ENCODE measurements around the gene CRIM1.

The CRIM1 gene

DNA sequence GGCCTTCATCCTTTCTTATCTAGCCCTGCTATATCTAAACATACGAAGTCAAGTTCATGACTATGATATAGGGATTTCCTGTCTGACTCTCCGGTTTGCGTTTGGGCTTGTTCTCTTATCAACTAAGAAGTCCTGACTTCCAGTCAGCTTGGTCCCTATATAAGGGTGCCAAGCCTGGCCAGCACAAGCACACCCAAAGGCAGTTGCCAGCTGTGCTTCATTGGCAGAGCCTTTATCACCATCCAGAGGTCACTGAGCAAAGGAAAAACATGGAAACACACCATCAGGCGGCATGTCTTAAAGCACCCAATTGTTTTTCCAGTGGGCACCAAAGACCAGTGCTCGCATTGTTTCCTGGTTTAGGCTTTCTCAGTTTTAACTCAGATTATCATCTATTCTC is 169.7 kb downstream of the CRIM1 start:
- no peak for DNase-seq (ENCODE audit: low read depth)

DNA sequence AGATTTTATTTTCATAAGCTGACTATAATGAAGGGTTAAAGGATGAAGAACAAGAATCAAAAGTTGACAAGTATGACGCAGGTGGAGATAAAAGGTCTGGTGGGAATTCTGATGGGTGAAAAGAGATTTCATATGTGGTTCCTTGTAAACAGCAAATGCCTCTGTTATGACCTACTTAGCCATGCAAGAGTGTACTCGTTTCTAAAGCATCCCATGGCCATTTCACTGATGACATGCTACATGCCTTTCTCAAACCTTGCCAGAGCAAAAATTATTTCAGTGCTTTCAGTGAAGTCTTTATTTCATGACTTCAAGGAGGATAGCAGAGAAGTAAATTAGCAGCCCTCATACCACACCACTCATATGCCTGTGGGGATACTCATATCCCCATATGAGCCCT is 170.6 kb downstream of the CRIM1 start:
- DNase-seq (ENCODE audit: low read depth) = no peak

DNA sequence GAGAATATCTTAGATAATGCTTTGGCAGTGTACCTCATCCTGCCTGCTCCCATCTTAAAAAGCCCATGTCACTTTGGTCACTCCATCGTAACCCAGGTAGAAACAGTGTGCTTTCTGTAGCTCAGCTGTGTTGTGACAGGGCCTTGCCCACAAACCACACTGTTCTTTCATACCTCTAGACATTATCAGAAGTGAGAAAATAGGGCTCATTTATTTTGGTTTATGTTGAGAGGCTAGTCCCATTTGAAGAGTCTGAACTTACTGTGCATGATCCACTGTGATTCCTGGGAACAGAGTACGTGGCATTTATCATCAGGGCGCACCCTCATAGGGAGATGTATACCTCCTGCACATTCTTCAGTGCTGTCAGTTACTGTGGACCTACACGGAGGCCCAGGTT is 172.7 kb downstream of the CRIM1 start:
- DNase-seq (ENCODE audit: low read depth) = no peak

DNA sequence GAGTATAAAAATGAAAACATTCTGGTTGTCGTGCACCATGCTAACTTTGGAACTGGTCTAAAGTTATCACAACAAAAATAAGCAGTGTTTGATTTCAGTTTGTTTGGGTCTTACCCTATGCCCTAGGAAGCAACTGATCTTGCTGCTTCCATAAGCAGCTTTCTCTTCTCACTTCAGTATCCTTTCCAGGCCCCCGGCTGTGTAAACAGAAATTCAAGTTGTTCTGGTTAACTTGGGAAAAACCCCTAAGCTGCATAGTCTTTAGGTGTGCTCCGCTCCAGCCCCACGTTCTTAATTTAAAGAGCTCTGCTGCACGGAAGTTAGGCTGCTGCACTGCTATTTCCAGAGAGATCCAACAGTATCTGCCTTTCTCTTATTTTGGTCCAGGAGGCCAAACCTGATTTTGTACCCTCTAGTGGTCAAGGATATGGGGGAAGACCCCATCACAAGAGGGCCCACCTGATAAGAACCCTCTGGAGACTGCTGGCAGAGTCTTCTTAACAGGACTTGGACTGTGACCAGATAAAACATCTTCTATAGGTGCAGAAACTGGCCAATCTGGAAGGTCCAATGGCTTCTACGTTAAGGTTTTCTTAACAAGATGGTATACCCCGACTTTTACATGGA is 173.3 kb downstream of the CRIM1 start:
- DNase-seq (ENCODE audit: low read depth) = no peak

DNA sequence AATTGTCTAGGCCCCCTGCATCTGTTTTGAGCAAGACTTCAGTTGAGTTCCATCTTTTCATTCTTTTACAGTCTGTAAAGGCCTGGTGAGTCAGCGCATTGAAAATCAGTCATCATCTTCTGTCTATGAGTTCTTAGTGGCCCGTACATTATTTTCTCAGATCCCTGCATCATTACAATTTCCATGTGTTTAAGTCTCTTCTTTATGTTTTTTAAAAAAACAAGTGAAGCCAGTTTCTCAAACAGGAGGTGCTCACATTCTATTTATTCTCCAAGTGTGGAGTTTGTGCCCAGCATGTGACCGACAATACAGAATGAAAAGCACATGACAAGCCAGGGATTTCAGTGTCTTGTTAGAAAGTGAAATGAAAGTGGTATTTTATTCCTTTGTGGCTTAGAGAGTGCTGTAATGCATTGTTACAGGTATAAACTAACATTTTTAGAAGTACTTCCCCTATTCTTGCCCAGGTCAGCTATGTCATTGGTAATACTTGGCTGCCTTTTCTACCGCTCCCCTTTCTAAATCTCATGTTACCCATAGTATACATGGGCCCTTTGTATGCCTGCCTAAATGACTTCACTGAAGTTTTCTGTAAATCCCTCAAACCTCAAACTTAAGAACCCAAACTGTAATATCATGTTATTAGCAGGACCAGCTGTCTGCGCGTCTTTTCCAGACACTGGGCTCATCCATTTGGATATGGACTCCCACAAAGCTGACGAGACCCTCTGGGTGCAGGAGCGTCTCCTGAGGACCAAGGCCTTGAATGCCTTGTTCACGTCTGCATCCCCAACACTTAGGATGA is 174.8 kb downstream of the CRIM1 start:
- no peak for DNase-seq (ENCODE audit: low read depth)

DNA sequence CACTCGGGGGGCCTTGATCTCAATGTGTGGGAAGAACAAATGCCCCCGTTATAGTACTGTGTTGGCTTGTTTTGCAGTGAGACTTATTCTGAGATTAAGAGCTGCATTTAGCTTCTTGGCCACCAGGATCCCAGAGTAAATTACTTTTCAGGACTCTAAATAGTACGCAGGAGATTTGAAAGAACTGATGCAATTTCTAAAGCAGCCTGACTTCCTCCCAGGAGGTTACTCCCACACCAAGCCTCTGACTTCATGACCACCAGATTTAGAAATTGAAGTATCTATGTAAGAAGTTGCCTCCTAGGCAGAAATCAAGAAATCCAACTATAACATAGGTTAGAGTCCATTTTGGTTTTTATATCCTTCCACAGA is 175.4 kb downstream of the CRIM1 start:
- DNase-seq (ENCODE audit: low read depth) = no peak

DNA sequence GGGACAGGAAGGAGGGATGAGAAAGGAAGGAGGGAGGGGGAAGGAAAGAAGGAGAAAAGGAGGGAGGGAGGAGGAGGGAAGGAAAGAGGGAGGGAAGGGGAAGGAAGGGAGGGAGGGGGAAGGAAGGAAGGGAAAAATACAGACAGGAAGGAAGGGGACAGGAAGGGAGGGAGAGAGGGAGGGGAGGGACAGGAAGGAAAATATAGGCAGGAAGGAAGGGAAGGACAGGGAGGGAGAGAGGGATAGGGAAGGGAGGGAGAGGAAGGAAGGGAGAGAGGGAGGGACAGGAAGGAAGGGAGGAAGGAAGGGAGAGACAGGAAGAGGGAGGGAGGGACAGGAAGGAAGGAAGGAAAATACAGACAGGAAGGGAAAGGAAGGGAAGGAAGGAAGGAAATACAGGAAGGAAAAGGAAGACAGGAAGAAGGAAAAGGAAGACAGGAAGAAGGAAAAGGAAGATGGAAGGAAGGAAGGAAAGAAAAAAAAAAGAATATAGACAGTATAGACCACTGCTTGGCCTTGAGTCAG is 178.8 kb downstream of the CRIM1 start:
- DNase-seq (ENCODE audit: low read depth) = no peak

DNA sequence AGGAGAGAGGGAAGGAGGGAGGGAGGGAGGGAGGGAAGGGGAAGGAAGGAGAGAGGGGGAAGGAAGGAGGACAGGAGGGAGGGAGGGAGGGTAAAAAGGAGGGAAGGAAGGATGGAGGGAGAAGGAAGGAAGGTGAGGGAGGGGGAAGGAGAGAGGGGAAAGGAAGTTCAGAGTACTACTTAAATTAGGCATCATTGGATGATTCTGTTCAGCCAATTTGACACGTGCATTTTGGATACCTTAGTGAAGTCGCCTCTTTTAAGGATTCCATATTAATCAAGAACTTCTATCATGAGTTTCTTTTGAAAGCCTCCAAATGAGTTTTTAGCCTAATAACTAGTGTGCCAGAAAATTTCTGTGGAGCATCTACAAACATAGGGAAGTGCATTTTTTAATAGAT is 179.5 kb downstream of the CRIM1 start:
- DNase-seq (ENCODE audit: low read depth) = no peak

DNA sequence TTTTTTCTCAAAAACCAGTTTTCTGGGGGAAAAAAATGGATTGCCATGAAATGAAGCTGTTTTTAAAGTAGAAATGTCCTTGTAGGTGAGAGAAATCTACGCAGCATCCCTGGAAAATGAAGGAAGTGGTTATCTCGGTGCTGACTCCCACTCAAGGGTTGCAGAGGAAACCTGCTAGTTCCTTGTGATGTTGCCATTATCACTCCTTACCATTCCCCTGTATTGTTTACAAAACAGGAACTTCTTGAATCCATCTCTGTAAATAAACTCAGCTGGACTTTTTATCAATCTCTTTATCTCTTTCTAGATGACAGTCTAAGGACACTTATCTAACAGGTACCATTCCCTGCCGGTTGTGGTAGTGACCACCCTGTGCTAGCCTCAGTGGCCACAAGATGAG is 181.2 kb downstream of the CRIM1 start:
- DNase-seq (ENCODE audit: low read depth) = no peak

DNA sequence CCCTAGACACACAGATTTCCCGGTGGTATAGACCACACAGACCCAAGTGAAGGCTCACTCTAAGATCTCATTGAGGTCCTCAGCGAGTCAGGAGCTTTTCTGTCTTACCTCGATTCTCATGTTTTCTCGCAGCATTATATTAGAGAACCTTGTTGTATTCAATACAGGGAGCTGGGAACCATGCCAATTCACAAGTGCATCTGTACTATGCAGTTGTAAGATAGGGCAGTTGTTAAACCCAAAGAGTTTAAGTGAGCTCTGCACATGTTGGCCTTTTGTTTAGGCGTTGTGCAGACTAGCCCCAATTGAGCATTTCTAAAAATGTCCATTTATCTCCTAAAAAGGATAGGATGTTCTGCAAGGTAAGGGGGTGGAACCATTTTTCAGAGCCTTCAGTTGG is 182.8 kb downstream of the CRIM1 start:
- no peak for DNase-seq (ENCODE audit: low read depth)

DNA sequence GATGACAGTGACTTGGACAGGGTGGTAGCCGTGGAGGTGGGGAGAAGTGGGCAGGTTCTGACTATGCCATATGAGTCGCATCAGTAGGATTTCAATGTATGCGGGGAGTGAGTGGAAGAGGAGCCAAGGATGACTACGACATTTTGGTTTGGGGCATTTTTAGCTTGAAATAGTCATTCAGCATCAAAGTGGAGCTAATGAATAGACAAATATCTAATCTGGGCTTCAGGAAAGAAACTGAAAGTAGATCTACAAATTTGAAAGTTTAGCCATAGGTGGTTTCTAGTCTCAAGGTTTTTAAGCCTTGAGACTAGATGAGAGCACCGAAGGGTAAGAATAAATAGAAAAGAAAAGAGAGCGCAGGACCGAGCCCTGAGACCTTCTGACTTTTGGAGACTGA is 184.1 kb downstream of the CRIM1 start:
- DNase-seq (ENCODE audit: low read depth) = no peak

DNA sequence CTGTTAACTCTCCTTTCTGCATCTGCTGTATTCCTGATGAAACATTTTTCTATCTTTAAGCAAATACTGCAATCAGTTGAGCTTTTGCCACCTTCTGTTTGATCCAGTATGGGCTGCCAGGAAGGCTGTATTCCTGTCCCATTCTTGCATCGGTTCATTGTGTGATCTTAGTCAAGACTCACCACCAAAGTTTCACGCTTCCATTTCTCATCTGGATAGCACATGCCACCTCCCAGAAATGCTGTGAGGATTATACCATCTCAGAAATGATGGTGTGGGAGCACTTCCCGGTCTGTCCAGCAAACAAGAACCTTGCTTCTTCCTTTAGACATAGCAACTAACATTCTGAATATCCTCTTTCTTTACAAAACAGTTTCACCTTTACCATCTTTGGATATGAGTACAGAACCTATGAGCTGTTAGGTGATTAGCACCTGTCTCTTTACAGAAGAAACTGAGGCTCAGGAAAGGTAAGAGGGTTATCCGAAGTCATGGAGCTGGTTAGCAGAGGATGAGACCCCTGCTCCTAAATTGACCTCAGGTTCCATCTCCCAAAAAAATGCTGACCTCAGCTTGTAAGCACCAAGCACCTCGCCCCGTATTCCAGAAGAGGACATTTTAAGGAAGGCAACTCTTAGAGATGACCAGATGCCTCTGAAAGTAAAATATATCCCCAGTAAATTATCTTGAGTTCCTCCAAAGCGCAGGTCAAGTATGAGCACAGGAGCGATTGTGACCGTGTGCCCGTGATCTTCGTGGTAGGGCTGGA is 185.6 kb downstream of the CRIM1 start:
- no peak for DNase-seq (ENCODE audit: low read depth)

DNA sequence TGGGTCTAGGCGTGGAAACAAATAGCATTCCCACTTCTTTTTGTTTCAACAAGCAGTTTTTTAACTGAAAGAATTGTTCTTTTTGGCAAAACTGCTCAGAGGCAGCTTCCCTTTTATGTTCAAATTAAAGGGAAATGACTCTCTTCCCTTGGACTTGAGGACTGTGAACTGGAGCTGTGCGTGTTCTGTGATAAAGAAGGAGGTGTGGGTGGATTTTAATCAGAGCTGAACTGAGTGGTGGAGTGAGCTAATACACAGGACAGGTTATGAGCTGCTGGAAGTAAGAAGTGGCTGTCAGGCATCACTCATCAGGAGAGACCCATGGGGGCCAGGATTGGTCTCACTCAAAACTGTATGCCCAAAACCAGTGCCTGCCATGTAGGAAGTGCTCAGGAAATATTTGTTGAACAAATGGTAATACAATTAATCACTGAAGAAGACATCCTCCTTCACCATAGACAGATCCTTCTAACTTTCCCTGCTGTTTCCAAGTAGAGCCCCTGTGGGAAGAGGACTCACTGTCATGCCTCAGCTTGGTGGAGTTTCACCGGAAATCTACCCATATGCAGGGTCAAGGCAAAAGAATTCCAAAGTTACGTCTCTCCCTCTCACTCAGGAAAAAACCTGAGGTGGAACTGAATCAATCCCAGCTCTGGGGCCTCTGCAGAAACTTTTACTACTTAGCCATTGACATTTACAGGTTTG is 186.5 kb downstream of the CRIM1 start:
- no peak for DNase-seq (ENCODE audit: low read depth)

DNA sequence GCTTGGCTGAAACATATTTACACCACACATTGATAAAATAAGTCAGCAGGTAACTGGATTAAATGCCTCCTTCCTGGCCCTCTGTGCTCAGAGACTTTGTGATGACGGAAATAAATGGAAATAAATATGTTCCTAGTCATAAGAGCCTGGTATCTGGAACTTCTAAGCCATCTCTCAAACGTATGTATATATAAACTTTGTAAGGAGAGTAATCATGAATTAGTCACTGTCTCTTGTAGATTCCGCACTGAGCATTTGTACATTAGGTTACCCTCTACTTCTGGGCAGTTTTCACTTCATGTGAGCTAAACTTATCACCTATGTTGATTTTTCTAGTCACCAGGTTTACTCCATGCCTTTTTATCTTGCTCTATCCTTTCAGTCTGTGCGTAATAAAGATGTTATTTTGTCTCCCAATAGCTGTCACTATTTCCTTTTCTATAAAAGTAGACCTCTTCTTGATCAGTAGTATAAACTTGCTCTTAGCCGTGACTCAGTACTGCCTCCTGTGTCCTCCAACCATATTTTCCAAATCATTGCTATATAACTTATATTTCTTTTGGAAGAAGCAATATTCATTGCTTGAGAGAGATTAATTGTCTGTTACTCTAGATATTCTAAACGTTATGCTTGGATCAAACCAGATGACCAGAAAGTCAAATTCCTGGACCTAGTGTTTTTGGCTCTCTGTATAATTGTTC is 189.2 kb downstream of the CRIM1 start:
- DNase-seq (ENCODE audit: low read depth) = no peak

DNA sequence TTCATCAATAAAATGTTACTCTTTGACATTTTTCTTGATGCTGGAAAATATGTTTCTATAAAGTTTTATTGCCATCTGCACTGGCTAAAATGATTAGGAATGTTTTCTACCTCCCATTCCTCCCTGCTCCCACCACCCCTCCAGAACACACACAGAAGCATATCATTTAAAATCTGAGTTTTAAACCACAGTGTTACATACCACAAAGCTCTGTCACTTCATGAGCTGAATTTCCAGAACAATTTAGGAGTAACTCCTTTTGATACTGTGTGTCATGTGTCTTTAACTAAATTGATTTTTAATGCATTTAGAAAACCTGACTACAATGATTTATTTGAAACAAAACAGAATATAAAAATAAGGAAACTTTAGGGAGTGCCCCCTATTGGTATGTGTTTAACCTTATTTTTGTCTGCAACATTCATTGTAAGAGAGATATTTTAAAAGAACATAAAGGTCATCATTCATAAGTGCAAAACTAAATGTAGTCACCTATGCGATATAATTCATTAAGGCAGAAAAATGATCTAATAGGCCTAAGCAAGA is 190.4 kb downstream of the CRIM1 start:
- no peak for DNase-seq (ENCODE audit: low read depth)

DNA sequence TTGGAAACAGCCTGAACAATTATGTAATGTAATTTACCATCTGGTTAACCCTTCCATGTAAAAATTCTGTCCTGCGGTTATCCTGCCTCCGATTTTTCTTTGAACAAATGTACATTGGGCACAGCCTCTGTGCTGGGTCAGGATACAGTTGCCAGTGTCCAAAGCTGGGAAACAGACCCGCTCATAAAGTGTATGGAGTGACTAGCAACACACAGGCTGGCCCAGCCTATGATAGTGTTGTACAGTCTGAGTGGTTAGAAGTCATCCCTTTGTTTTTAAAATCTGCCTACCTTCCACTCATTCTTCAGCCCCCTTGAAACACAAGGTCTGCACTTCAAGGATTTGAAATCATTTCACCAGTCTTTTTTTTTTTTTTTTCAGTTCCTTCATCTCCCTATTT is 192.3 kb downstream of the CRIM1 start:
- DNase-seq (ENCODE audit: low read depth) = no peak

DNA sequence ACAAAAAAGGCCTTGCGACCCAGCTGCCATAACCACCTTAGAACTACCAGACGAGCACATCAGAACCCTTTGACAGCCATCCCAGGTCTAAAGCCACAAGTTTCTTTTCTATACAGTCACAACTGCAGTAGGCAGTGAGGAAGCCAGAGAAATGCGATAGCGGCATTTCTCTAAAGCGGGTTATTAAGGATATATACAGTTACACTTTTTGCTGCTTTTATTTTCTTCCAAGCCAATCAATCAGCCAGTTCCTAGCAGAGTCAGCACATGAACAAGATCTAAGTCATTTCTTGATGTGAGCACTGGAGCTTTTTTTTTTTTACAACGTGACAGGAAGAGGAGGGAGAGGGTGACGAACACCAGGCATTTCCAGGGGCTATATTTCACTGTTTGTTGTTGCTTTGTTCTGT is 193.6 kb downstream of the CRIM1 start:
- DNase-seq (ENCODE audit: low read depth) = no peak

DNA sequence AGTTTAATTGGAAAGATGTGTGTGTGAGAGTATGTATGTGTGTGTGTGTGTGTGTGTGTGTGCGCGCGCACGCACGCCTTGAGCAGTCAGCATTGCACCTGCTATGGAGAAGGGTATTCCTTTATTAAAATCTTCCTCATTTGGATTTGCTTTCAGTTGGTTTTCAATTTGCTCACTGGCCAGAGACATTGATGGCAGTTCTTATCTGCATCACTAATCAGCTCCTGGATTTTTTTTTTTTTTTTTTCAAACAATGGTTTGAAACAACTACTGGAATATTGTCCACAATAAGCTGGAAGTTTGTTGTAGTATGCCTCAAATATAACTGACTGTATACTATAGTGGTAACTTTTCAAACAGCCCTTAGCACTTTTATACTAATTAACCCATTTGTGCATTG is 194.4 kb downstream of the CRIM1 start:
- DNase-seq (ENCODE audit: low read depth) = no peak

DNA sequence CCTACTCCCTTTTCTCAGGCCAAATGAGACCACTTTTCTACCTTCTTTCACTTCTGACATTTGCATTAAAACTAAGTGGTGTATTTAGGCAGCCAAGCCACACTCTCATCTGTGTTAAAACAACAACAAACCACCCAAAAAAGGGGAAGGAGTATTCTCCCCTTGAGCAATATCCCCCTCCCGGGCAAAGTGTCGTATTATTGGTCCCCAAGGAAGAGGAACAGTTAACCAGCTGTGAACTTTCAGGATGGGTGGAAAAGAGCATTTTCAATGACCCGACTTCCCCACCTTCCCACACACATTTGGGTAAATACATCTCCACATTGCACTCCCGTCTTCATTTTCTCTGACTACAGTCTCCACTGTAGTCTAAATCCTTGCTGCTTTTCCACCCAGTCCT is 198.1 kb downstream of the CRIM1 start:
- no peak for DNase-seq (ENCODE audit: low read depth)

DNA sequence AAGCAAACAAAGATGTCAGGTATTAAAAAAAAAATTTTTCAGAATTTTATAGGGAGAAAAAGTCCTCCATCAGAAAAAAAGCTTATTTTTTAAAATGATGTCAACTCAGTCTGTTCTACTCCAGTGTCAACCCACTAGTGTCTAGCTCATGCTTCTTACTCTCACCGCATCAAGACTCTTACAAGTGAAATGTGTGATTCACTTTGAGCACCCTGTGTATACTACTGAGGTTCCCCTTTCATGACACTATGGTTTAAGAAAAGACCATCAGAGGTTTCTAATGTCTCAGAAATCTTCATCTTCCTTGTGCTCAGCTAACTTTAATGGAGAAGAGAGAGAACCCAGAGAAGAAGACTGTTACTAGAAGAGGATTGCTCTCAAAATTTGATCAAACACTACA is 199.0 kb downstream of the CRIM1 start:
- DNase-seq (ENCODE audit: low read depth) = no peak

DNA sequence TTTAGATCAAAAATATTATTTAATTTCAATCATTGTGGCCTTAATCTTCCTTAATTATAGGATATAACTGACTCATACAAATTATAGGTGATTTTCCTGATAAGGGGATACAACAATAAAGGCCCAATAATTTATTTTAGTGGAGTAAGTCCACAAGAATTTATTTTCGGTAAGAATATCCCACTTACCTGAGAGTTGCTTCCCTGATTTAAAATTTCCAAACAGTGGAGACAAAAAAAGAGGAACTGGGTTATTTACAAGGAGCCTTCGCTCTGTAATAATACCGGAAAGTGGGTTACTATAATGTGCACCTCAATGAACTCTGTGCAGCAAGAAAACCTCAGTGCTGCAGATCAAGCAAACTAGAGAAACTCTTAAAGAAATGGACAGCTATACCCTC is 200.2 kb downstream of the CRIM1 start:
- no peak for DNase-seq (ENCODE audit: low read depth)

DNA sequence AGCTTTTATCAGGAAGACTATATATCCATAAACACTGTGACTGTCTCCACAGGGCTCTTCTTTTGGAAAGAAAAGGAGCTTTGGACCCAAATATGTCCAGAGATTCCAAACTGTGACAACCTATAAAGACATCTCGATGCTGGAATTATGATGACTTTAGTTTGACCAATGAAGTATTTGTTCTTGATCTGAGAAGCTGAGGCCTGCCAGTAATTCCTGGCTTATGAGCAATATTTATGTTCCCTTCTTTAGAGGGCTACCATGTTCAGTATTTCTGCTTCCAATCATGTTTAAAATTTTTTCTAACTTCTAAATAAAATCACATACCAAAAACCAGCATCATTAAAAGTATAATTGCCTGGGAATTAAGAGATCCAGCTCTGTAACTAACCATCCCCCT is 201.3 kb downstream of the CRIM1 start:
- DNase-seq (ENCODE audit: low read depth) = no peak
